Fibroblast of peridontal ligament (primary cell): ENCODE measurements around the gene PTPRN2.

ENCODE experiments used
- DNase-seq: peaks from one replicate; pipeline ENCODE4 v3.0.0-alpha.2; 2010; ENCODE audit errors: extremely low read depth

PTPRN2 gene

GRCh38 chr7:157887400-157887799 is 700.2 kb downstream of the PTPRN2 start:
- DNase-seq = no peak

- no peak for DNase-seq
These were observed 700.9 kb downstream of the PTPRN2 start for GRCh38 chr7:157886711-157887110.

- no peak for DNase-seq
These were observed 701.4 kb downstream of the PTPRN2 start for GRCh38 chr7:157886266-157886665.

GRCh38 chr7:157885140-157885539 is 702.5 kb downstream of the PTPRN2 start:
- DNase-seq = no peak

- no peak for DNase-seq
These were observed 703.1 kb downstream of the PTPRN2 start for GRCh38 chr7:157884461-157885062.

- no peak for DNase-seq
These were observed 706.4 kb downstream of the PTPRN2 start for GRCh38 chr7:157881048-157881771.

- no peak for DNase-seq
These were observed 708.2 kb downstream of the PTPRN2 start for GRCh38 chr7:157879391-157879790.

GRCh38 chr7:157877298-157878090 is 710.1 kb downstream of the PTPRN2 start:
- no peak for DNase-seq

GRCh38 chr7:157876469-157877285 is 710.9 kb downstream of the PTPRN2 start:
- DNase-seq = no peak

GRCh38 chr7:157875230-157876179 is 712.1 kb downstream of the PTPRN2 start:
- DNase-seq = no peak

GRCh38 chr7:157874870-157875229 is 712.8 kb downstream of the PTPRN2 start:
- DNase-seq = no peak

- DNase-seq = no peak
These were observed 713.3 kb downstream of the PTPRN2 start for GRCh38 chr7:157874208-157874816.

- DNase-seq = no peak
These were observed 714.0 kb downstream of the PTPRN2 start for GRCh38 chr7:157873664-157874063.

- no peak for DNase-seq
These were observed 714.4 kb downstream of the PTPRN2 start for GRCh38 chr7:157873181-157873580.

GRCh38 chr7:157872447-157872846 is 715.2 kb downstream of the PTPRN2 start:
- DNase-seq = no peak

- no peak for DNase-seq
These were observed 715.9 kb downstream of the PTPRN2 start for GRCh38 chr7:157871681-157872080.

GRCh38 chr7:157870644-157871290 is 716.9 kb downstream of the PTPRN2 start:
- DNase-seq = no peak

GRCh38 chr7:157869793-157870192 is 717.8 kb downstream of the PTPRN2 start:
- DNase-seq = no peak

GRCh38 chr7:157867685-157868305 is 719.8 kb downstream of the PTPRN2 start:
- DNase-seq = no peak
